Ramos (cell line): Measurements from ENCODE around the gene KDM2B.

Experiments
- in situ Hi-C: fragments of 300-500 bp; cut with MboI; formaldehyde crosslinking; loops from one replicate; pipeline ENCODE4 v1.14.3; 2022; ENCODE audit warnings: low sequenced_read_pairs; ENCODE audit not compliant: unreplicated experiment

Gene KDM2B

GRCh38 chr12:121468499-121468801 is 112.4 kb downstream of the KDM2B start:
- in situ Hi-C loops: no loop called here

DNA sequence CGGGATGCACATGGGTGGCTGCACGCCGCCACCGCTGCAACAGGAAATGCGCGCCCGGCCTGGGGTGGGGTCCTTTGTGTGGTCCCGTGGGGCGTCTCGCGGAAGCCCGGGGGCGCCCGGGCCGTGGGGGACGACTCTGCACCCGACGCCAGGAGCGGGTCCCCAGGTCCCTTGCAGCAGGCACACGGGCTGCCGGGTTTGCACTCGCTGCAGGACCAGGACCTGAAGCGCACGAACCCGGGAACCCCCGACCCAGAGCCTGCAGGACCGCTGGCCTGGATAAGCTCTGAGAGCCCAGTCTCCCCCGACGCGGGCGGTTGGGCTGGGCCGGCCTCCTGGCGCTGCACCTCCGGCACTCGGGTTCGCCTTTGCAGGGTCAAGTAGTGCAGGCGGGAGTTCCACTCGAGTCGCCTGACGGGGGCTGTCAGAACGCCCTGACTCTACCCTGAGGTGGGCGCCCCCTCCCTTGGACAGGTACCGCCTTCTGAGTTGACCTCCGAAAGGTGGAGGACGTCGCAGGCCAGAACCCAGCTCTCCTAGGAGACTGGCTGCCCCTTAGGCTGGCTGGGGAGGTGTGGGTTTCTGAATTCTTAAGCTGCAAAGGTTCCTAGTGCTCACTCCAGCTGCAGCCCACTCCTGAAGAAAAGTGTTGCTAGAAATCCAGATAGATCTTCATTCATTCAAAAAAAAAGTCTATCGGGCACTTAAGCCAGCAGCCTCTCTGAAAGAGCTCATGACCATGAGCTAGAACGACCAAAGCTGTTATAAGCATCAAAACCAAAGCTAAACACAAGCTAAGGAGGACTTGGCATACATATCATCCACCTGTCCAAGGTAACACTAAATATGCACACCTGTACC is 113.0 kb downstream of the KDM2B start:
- in situ Hi-C loops: no loop called here

DNA sequence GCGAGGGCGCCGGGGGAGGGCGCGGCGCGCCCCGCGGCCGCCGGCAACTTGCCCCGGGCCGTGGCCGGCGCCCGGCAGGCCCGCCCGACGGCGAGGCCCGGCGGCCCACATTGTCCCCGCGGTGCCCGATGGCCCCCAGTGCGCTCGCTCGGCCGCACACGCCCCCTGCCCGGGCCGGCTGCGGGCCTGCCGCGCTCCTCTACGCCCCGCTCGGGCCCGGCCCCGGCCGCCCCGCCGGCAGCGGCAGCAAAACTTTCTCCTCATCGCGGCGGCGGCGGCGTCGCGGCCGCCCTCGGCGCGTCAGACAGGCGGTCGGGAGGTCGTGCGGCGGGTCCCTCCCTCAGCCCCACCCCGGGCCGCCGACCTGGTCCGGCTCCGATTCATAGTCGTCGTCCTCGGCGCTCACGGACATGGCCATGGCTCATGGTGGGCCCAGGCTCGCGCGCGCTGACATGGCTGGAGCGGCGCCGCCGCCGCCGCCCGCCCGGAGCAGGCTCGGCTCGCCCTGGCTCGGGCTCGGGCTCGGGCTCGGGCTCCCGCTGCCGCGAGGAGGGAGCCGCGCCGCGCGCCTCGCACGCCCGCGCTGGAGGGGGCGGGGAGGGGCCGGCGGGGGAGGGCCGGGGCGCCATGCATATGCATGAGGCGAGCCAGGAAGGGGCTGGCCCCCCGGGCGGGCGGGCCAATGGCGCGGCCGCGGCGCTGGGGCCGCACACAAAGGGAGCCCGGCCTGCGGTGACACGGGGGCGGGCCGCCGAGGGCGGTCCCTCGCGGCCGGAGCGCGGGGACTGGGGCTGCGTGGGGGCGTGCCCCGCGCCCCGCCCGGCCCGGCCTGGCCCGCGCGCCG is 113.8 kb downstream of the KDM2B start:
- in situ Hi-C loops: no loop called here

- in situ Hi-C loops: no loop called here
These were observed 114.7 kb downstream of the KDM2B start for GRCh38 chr12:121465921-121466793.

- in situ Hi-C loops: no loop called here
These were observed 116.5 kb downstream of the KDM2B start for GRCh38 chr12:121464331-121464730.

DNA sequence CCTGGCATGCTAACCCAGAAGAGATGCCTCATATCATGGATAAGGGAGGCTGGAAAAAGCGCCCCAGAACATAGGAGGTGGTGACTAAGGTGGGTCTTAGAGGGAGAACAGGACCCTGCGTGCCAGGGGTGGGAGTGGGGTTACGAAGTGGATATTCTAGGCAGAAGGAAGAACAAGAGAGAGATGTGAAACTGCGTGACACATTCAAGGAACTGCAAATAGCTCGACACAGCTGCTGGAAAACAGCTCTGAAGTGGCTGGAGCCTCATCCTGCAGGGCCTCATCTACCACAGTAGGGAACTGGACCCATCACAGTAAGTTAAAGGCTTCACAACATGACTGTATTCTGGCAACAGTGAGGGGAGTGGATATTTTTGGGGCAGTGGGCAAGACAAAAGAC is 119.8 kb downstream of the KDM2B start:
- in situ Hi-C loops: no loop called here

GRCh38 chr12:121456551-121456950 is 124.3 kb downstream of the KDM2B start:
- in situ Hi-C loops: no loop called here

DNA sequence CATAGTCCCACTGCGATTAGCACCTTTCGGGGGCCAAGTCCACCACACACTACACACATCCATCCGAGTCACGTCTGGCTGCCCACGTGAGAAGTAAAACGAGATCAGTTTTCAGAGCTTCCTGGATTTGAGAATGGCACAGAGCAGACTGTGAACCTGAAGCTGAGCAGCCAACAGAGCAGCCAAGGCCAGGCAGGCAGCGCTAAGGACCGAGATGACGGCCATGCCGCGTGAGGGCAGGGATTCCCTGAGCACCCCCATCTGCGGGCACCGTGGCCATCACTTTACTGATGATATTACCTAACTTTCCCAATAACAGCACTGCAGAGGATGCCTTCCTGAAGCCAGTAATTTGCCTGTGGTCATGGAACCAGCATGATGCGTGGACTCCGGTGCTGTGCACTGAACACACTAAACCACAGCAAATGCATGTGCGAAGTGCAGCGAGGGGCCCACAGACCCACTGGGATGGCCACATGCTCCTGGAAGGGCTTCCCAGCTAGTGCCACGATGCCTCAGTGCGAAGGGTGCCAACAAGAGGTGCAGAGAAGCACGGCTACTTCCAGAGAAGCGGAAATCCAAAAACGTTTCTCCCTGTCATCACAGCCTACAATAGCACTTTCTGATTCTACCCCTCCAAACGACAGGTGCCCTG is 124.9 kb downstream of the KDM2B start:
- in situ Hi-C loops: no loop called here

DNA sequence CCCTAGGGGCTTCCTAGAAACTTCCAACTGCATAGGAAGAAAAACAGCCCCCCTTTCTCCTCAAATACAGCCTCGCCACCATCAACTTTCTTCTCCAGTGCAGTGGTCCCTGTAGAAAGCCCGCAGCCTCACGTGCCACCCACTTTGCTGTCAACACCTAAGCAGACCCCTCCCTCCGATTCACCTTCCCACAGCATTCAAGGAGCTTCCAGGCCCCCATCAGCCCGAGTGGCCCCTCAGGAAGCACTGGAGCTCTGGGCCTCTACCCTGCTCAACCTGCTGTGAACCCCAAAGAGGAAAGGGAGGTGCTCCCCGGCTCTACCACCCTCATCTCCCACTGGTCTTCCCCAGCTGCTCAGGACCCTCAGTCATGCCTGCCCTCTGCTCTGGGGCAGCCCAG is 125.9 kb downstream of the KDM2B start:
- in situ Hi-C loops: no loop called here

DNA sequence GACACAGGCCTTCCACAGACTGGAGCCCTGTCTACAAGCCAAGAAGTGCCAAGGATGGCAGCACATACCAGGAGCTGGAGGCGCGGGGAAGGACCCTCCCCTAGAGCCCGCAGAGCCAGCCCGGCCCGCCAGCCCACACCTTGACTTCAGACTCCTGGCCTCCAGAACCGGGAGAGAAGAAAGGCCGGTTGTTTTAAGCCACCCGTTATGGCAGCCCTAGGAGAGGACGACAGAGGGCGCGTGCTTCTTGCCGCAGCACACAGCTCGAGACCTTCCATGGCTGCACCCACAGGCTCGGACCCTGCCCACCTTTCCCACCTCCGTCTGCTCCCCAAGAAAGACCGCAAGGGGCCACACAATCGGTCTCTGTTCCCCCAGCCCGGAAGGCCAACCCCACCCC is 127.2 kb downstream of the KDM2B start:
- in situ Hi-C loops: no loop called here

DNA sequence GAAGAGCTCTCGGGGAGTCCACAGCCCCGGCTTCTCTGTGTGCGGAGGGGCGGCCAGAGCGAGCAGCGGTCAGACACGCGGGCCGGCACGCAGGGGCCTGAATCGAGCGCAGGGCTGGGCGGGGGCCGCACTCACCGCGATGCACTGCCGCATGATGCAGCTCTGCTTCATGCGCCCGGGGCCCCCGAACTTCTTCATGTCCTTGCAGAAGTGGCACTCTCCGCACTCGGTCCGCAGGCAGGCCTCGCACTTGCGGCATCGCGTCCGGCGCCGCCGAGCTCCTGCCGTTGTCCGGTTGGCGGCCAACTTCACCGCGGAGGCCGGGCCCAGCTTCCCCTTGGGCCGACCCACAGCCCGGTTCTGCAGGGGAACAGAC is 127.8 kb downstream of the KDM2B start:
- in situ Hi-C loops: no loop called here

GRCh38 chr12:121452340-121452984 is 128.4 kb downstream of the KDM2B start:
- in situ Hi-C loops: no loop called here

DNA sequence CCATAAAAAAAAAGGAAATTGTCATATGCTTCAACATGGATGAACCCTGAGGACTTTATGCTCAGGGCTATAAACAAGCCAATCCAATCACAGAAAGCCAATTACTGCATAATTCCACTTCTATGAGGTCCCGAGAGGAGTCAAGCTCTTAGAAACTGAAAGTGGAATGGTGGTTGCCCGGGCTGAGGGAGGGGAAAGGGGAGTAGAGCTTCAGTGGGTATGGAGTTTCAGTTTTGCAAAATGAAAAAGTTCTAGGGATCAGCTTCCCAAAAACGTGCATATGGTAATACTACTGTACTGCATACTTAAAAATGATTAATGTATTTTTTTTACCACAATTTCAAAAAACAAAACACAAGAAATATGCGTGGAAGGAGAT is 128.9 kb downstream of the KDM2B start:
- in situ Hi-C loops: no loop called here

DNA sequence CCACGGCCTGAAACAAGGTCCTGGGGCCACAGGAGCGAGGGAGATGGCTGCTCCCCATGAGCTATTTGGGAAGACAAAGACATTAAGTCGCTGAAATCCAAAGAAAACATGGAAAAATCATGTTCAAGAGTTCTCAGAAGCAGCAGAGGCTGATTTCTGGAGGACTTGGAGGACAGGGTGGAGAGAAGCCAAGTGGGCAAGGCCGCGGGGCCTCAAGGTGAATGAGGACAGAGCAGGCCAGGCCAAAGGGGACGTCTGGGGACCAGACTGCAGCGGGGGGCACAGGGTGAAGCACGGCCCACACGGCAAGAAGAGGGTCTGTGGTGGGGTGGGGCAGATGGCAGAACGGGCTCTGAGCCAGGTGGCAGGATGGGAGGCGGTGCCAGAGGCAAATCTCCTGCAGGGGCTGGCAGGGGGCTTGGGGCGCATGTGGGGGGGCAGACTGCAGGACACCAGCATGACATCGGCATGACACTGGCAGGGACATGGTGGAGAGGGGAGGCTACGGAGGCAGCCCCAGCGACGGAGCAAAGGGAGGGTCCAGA is 132.0 kb downstream of the KDM2B start:
- in situ Hi-C loops: loop anchor here (10.0 kb wide), 1 partner anchor 104 kb away; no protein-coding TSS in a partner anchor

DNA sequence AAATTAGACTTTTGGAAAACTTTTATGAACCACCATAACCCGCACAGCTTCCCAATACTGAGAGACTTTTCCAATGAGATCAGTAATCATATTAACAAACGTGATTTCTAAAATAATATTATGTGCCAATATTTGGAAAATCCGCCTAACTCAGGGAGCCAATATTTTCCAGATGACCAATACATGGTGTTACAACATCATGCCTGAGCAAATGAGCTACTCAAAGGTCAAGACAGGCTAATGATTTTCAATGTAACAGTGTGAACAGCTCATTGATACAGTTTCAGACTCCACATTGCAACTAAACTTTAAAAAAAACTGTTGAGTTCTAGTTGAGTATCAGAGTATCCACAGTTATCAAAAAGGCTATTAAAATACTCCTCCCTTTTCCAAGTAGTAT is 134.1 kb downstream of the KDM2B start:
- in situ Hi-C loops: loop anchor here (10.0 kb wide), 1 partner anchor 102 kb away; no protein-coding TSS in a partner anchor

GRCh38 chr12:121444842-121445202 is 136.0 kb downstream of the KDM2B start:
- in situ Hi-C loops: loop anchor here (10.0 kb wide), 1 partner anchor 100 kb away; no protein-coding TSS in a partner anchor

GRCh38 chr12:121443911-121444841 is 136.6 kb downstream of the KDM2B start:
- in situ Hi-C loops: loop anchor here (10.0 kb wide), 1 partner anchor 99 kb away; no protein-coding TSS in a partner anchor
